OCI-LY1 (cell line): ENCODE results near the gene RSF1.

Source experiments
- EZH2 ChIP-seq: fragments of 200-600 bp; sonication (generic), shearing (Covaris generic); IDR thresholded peaks from 2 replicates; pipeline ENCODE4 v1.8.0; 2017; ENCODE audit warnings: borderline replicate concordance, mixed run types, mild to moderate bottlenecking, antibody characterized with exemption, low read length, moderate library complexity, mixed read lengths
- TF ChIP-seq, protein P1 (sequence below): fragments of 200-600 bp; sonication (generic), shearing (Covaris generic); IDR thresholded peaks from 2 replicates; pipeline ENCODE4 v1.5.1; 2017; ENCODE audit warnings: mild to moderate bottlenecking, antibody characterized with exemption, low read length, moderate library complexity, mixed read lengths

DNA sequence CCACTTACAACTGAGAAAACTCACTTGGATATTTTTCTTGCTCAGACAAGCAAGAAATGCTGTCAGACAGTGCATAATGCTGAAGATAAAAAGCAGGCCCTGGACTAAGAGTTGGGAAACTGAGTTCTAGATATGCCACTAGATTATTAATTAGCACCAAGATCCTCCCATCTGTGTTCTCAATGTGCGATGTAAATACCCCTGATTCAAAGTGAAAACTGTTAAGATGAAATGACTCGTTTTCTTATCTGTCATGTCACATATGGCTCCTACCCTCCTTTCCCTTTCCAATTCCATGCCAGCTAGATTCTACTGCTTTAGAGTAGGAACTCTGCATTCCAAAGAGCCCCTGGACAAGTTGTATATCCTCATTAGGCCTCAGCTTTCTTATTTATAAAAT lies 94.0 kb downstream of the RSF1 start:
- TF ChIP-seq, protein P1, sequence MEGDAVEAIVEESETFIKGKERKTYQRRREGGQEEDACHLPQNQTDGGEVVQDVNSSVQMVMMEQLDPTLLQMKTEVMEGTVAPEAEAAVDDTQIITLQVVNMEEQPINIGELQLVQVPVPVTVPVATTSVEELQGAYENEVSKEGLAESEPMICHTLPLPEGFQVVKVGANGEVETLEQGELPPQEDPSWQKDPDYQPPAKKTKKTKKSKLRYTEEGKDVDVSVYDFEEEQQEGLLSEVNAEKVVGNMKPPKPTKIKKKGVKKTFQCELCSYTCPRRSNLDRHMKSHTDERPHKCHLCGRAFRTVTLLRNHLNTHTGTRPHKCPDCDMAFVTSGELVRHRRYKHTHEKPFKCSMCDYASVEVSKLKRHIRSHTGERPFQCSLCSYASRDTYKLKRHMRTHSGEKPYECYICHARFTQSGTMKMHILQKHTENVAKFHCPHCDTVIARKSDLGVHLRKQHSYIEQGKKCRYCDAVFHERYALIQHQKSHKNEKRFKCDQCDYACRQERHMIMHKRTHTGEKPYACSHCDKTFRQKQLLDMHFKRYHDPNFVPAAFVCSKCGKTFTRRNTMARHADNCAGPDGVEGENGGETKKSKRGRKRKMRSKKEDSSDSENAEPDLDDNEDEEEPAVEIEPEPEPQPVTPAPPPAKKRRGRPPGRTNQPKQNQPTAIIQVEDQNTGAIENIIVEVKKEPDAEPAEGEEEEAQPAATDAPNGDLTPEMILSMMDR: no peak
- TF ChIP-seq EZH2: no peak
